K562 (cell line): ENCODE data around the gene IFNG-AS1. TPM values are rescaled to one million over a fixed set of nuclear protein-coding genes. Genes with fewer than 3 reads are reported as not detected.

Experiments used
- ATAC-seq: fragments of 200-7000 bp; cut with Tn5 transposase; 3 replicates; pipeline ENCODE4 v1.9.1; 2020; ENCODE audit warnings: moderate library complexity
- BruUV-seq: library from RNA; stranded (reverse); fragments of 400-500 nt; replicated peaks from 2 replicates; lab custom pipeline; 2021; lab: Mats Ljungman, UMichigan
- CTCF ChIA-PET: fragments of 300-600 bp; formaldehyde crosslinking; extraction: SDS; loops from one replicate; lab custom pipeline; 2021; ENCODE audit warnings: low intra/inter-chr PET ratio; lab: Yijun Ruan, JAX
- POLR2A ChIA-PET: fragments of 300-600, 350-650 bp; sonication (Branson Sonifier 250); formaldehyde crosslinking; extraction: SDS; loops from one replicate; lab custom pipeline; 2021; ENCODE audit warnings: antibody characterized with exemption, inconsistent platforms; lab: Yijun Ruan, JAX
- DNase-seq, 4 experiments: peaks; one replicate each; pipeline versions ENCODE4 v3.0.0 to v3.0.0-alpha.2; 2011 to 2018; ENCODE audit warnings: low spot score in 3 of 4, mixed read lengths in 3 of 4; ENCODE audit errors: extremely low read depth in 1 of 4
- FAIRE-seq: peaks from 2 replicates; lab custom pipeline; 2011; peaks lifted over from hg19 to GRCh38; lab: Jason Lieb, UNC
- H2AFZ ChIP-seq: 2 replicates; pipeline ENCODE4 v1.6.0; 2011; ENCODE audit warnings: low read depth, low read length, control low read depth, inconsistent platforms
- H3K27ac ChIP-seq: fragments of 200-600 bp; 3 replicates; pipeline ENCODE4 v1.8.0; 2011; ENCODE audit warnings: low read depth, mild to moderate bottlenecking, control low read depth, inconsistent platforms, low read length, moderate library complexity, mixed read lengths; ENCODE audit errors: extremely low read depth
- H3K27me3 ChIP-seq, 2 experiments: fragments of 300-600 bp in 1 of 2; 2 replicates in 1 of 2; 3 replicates in 1 of 2; pipeline versions ENCODE4 v1.6.0 to v1.8.0; 2011; ENCODE audit warnings: inconsistent platforms in 2 of 2, low read length in 2 of 2, mild to moderate bottlenecking in 1 of 2, mixed read lengths in 1 of 2, moderate library complexity in 1 of 2; ENCODE audit not compliant: control insufficient read depth in 2 of 2, insufficient read depth in 2 of 2
- H3K36me3 ChIP-seq: fragments of 300-600 bp; 3 replicates; pipeline ENCODE4 v1.8.0; 2011; ENCODE audit warnings: mild to moderate bottlenecking, low read length, inconsistent platforms; ENCODE audit not compliant: control insufficient read depth, insufficient read depth
- H3K4me1 ChIP-seq, 2 experiments: fragments of 200-600 bp in 1 of 2; replicated peaks in 1 of 2; 2 replicates in 1 of 2; 3 replicates in 1 of 2; pipeline versions ENCODE4 v1.5.1 to v1.8.0; 2011; ENCODE audit warnings: inconsistent platforms in 2 of 2, low read length in 2 of 2, mild to moderate bottlenecking in 1 of 2, mixed read lengths in 1 of 2, moderate library complexity in 1 of 2; ENCODE audit not compliant: control insufficient read depth in 2 of 2, insufficient read depth in 2 of 2
- H3K4me2 ChIP-seq: 2 replicates; pipeline ENCODE4 v1.6.1; 2011; ENCODE audit warnings: low read length, control low read depth, inconsistent platforms, mixed read lengths; ENCODE audit not compliant: insufficient read depth
- H3K4me3 ChIP-seq: fragments of 200-600 bp; sonication (generic), shearing (Covaris generic); 2 replicates; pipeline ENCODE4 v1.5.1; 2016; ENCODE audit warnings: control low read depth, inconsistent platforms
- H3K79me2 ChIP-seq: fragments of 200-600 bp; 3 replicates; pipeline ENCODE4 v1.8.0; 2011; ENCODE audit warnings: low read length, inconsistent platforms; ENCODE audit not compliant: control insufficient read depth, insufficient read depth
- H3K9ac ChIP-seq, 2 experiments: 2 replicates each; pipeline versions ENCODE4 v1.6.0 to v1.6.1; 2011; ENCODE audit warnings: low read depth in 2 of 2, low read length in 2 of 2, control low read depth in 1 of 2, inconsistent platforms in 1 of 2, mild to moderate bottlenecking in 1 of 2, mixed read lengths in 1 of 2; ENCODE audit not compliant: insufficient read depth in 1 of 2
- H3K9me1 ChIP-seq: one replicate; pipeline ENCODE4 v1.6.0; 2011; ENCODE audit warnings: inconsistent platforms, mild to moderate bottlenecking, low read length, moderate library complexity; ENCODE audit not compliant: control insufficient read depth, insufficient read depth
- H3K9me3 ChIP-seq: replicated peaks from 2 replicates; pipeline ENCODE4 v1.5.1; 2011; ENCODE audit warnings: low read depth, low read length, inconsistent platforms; ENCODE audit not compliant: control insufficient read depth, insufficient read depth
- H4K20me1 ChIP-seq: replicated peaks from 2 replicates; pipeline ENCODE4 v1.6.1; 2011; ENCODE audit warnings: low read length, inconsistent platforms, mixed read lengths; ENCODE audit not compliant: control insufficient read depth, insufficient read depth
- JUND ChIP-seq, 2 experiments: IDR thresholded peaks; 2 replicates in 1 of 2; 3 replicates in 1 of 2; pipeline ENCODE4 v1.6.1; 2011; ENCODE audit warnings: borderline replicate concordance in 2 of 2, low read depth in 2 of 2, low read length in 2 of 2, improper control_type of control experiment in 1 of 2, missing biosample characterization in 1 of 2, missing genetic modification characterization in 1 of 2, missing genetic modification reagents in 1 of 2
- KLF6 ChIP-seq: fragments of 250-450 bp; sonication (Bioruptor Pico); IDR thresholded peaks from 2 replicates; pipeline ENCODE4 v1.4.0; 2020; ENCODE audit warnings: mild to moderate bottlenecking, moderate library complexity, borderline replicate concordance
- PKNOX1 ChIP-seq: fragments of 450-650 bp; IDR thresholded peaks from 2 replicates; pipeline ENCODE4 v1.6.1; 2016
- RAD21 ChIP-seq, 2 experiments: fragments of 250-450 bp in 1 of 2; fragments of 450-650 bp in 1 of 2; sonication (Bioruptor Pico) in 1 of 2; formaldehyde crosslinking in 1 of 2; IDR thresholded peaks in 1 of 2; conservative IDR thresholded peaks in 1 of 2; 2 replicates each; pipeline versions ENCODE4 v1.4.0 to v1.8.0; 2020 to 2022; ENCODE audit warnings: mild to moderate bottlenecking in 2 of 2, moderate library complexity in 1 of 2
- RCOR1 ChIP-seq, 2 experiments: IDR thresholded peaks; 2 replicates each; pipeline ENCODE4 v1.6.1; 2012; ENCODE audit warnings: low read depth in 2 of 2, low read length in 2 of 2, borderline replicate concordance in 1 of 2, improper control_type of control experiment in 1 of 2
- SMC3 ChIP-seq: conservative IDR thresholded peaks from 2 replicates; pipeline ENCODE4 v1.6.1; 2011; ENCODE audit warnings: low read depth, low read length, improper control_type of control experiment; ENCODE audit not compliant: insufficient read depth
- SNRNP70 ChIP-seq: fragments of 200-400 bp; formaldehyde crosslinking; optimal IDR thresholded peaks from 2 replicates; pipeline ENCODE3; 2017; ENCODE audit warnings: low read depth, low read length
- TRIM28 ChIP-seq: fragments of 450-650 bp; IDR thresholded peaks from 2 replicates; pipeline ENCODE4 v1.6.1; 2017
- ZNF41 ChIP-seq: fragments of 250-450 bp; sonication (Bioruptor Pico); conservative IDR thresholded peaks from 2 replicates; pipeline ENCODE4 v1.4.0; 2020; ENCODE audit warnings: mild to moderate bottlenecking
- WGBS: fragments of 100-300 bp; shearing (Covaris generic); methylation state at CpG from one replicate; pipeline ENCODE4 v1.1.6; 2016; ENCODE audit warnings: low coverage, mixed read lengths; ENCODE audit not compliant: insufficient coverage; ENCODE audit errors: missing lambda C conversion rate; 5-methylcytosine and 5-hydroxymethylcytosine counted together
- in situ Hi-C: fragments of 300-500 bp; cut with MboI; formaldehyde crosslinking; loops from 4 replicates; pipeline ENCODE4 v1.15.0; 2018; ENCODE audit warnings: inconsistent platforms, mixed read lengths
- intact Hi-C: fragments of 100-400 bp; cut with micrococcal nuclease; formaldehyde crosslinking; loops from 2 replicates; pipeline ENCODE4 v1.14.2; 2022
- polyA plus RNA-seq, 8 experiments: library from polyadenylated mRNA; depleted of rRNA in 4 of 8; stranded (reverse) in 5 of 8; unstranded in 3 of 8; fragments of >200 nt; fragmentation: Nextera tagmentation in 2 of 8; fragmentation: Illumina TruSeq in 1 of 8; extraction: Ambion mirVana in 2 of 8; extraction: Trizol in 1 of 8; gene quantifications; 2 replicates each; pipeline versions ENCODE4 v1.2.1 to v1.2.3, GENCODE V29; 2011 to 2014; ENCODE audit warnings: inconsistent platforms in 1 of 8, missing spikeins in 1 of 8
- total RNA-seq, 7 experiments: library from RNA; depleted of rRNA in 6 of 7; stranded (reverse); fragments of >200 nt in 6 of 7; fragmentation: Illumina TruSeq in 2 of 7; extraction: Trizol in 2 of 7; gene quantifications; 2 replicates each; pipeline versions ENCODE4 v1.2.1 to v1.2.3, GENCODE V29; 2011 to 2021; ENCODE audit warnings: low replicate concordance in 1 of 7
- TF ChIP-seq, protein P1 (sequence below), 2 experiments: fragments of 450-650 bp; formaldehyde crosslinking in 1 of 2; IDR thresholded peaks; 2 replicates each; pipeline versions ENCODE4 v1.4.0 to v1.6.1; 2014 to 2020; ENCODE audit warnings: mild to moderate bottlenecking in 2 of 2, borderline replicate concordance in 1 of 2, low read depth in 1 of 2

Gene IFNG-AS1
- total and polyA plus RNA-seq, 9 of the 15 experiments (the other 6 are each of a cell fraction or from before 2014, with no cell fraction given), result not detected

- POLR2A ChIA-PET, result interaction anchor here (0.6 to 0.7 kb wide), 2 partner anchors 8 to 828 kb away, joined by 3 read pairs; no protein-coding TSS in a partner anchor
- in situ Hi-C loops (no loop called here), intact Hi-C loops (loop anchor here (1.0 to 5.0 kb wide), 2 partner anchors 117 to 277 kb away; partner anchors contain the start of gene IFNG)
- Histone ChIP-seq H3K9me1 (no peaks in the 10 kb centered on the region), H4K20me1 (no peaks in the 10 kb centered on the region), H3K36me3 (no peaks in the 10 kb centered on the region), H3K27ac (no peak overlapping the region), H3K79me2 (no peaks in the 10 kb centered on the region), H3K27me3 (no peaks in the 10 kb centered on the region; a peak in 1 of 5 replicates), H3K4me2 (no peak overlapping the region), H3K4me3 (no peak overlapping the region), H3K4me1 (peaks cover 4 to 14% of the 10 kb centered on the region in 2 experiments; a peak in 4 of 5 replicates), H3K9me3 (no peaks in the 10 kb centered on the region), H2AFZ (peak overlapping the region; percentile 34), H3K9ac (no peak overlapping the region)
- ATAC-seq (peak; percentile 86), DNase-seq (peak; percentile 66 to 79 (median 69)), FAIRE-seq (peak; percentile 88)
- CTCF ChIA-PET, result interaction anchor here (0.7 to 1.7 kb wide), 3 partner anchors 30 to 276 kb away, joined by 3 to 5 read pairs (median 3); no protein-coding TSS in a partner anchor
- 11% methylated on average over 6 of the region's 6 CpGs for WGBS
- BruUV-seq, result no TSS peak
- TF ChIP-seq, protein P1, sequence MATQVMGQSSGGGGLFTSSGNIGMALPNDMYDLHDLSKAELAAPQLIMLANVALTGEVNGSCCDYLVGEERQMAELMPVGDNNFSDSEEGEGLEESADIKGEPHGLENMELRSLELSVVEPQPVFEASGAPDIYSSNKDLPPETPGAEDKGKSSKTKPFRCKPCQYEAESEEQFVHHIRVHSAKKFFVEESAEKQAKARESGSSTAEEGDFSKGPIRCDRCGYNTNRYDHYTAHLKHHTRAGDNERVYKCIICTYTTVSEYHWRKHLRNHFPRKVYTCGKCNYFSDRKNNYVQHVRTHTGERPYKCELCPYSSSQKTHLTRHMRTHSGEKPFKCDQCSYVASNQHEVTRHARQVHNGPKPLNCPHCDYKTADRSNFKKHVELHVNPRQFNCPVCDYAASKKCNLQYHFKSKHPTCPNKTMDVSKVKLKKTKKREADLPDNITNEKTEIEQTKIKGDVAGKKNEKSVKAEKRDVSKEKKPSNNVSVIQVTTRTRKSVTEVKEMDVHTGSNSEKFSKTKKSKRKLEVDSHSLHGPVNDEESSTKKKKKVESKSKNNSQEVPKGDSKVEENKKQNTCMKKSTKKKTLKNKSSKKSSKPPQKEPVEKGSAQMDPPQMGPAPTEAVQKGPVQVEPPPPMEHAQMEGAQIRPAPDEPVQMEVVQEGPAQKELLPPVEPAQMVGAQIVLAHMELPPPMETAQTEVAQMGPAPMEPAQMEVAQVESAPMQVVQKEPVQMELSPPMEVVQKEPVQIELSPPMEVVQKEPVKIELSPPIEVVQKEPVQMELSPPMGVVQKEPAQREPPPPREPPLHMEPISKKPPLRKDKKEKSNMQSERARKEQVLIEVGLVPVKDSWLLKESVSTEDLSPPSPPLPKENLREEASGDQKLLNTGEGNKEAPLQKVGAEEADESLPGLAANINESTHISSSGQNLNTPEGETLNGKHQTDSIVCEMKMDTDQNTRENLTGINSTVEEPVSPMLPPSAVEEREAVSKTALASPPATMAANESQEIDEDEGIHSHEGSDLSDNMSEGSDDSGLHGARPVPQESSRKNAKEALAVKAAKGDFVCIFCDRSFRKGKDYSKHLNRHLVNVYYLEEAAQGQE (IDR thresholded peaks at IDR 0.05; ENCODE audit: borderline replicate concordance), result peak; percentile 33; the same call in 1 of the 2 replicates
- TF ChIP-seq, protein P1 (CRISPR knock-in tag; IDR thresholded peaks at IDR 0.05; ENCODE audit: low read depth), result no peak
- TF ChIP-seq ZNF41 (CRISPR knock-in tag) (no peak), RCOR1 (IDR thresholded peaks at IDR 0.05; ENCODE audit: borderline replicate concordance in 1 of 2, low read depth in 2 of 2, low read length in 2 of 2) (peak in 1 of 2 experiments; percentile 51; a peak in 1 of 4 replicates), SMC3 (0 out of 2 replicates have a peak, but pooled peaks have one; percentile 36), RAD21 (CRISPR knock-in tag; conservative IDR thresholded peaks at IDR 0.05 in 1 of 2, IDR thresholded peaks at IDR 0.05 in 1 of 2) (peak; percentile 67 to 80), PKNOX1 (peak; percentile 65), SNRNP70 (no peak), KLF6 (CRISPR knock-in tag) (no peak), TRIM28 (no peak), JUND (IDR thresholded peaks at IDR 0.05; ENCODE audit: borderline replicate concordance, low read depth, low read length) (0 out of 2 replicates have a peak, but pooled peaks have one; percentile 18), JUND (tag; IDR thresholded peaks at IDR 0.05; ENCODE audit: borderline replicate concordance, low read depth, low read length) (no peak)
Observed at GRCh38 chr12:68040450-68041075, 51.3 kb downstream of the IFNG-AS1 start.
